Measurements from ENCODE around the gene UGP2. TPM values are rescaled to one million over a fixed set of nuclear protein-coding genes. Genes with fewer than 3 reads are reported as not detected.

UGP2 gene
- total RNA-seq, 5 donors from 2014 or later (not counting 1 experiment from before 2014, with no cell fraction given), result 67.4 to 103 (median 80.1) TPM

DNA sequence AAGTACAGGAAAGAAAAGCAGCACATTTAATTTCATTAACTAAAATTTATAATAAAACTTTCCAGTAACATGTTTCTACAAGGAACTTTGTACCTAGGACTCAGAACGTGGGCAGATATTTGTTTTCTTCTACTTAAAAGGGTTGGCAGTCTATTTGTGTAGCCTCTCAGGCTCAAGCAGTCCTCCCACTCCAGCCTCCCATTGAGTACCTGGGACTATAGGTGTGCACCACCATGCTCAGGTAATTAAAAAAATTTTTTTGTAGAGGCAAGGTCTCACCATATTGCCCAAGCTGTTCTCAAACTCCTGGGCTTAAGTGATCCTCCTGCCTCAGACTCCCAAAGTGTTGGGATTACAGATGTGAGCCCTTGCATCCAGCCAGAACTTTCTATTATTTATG is 36.8 kb downstream of the UGP2 start:
- peaks cover 0 to 2% of the 10 kb centered on the region in 2 experiments for H3K4me1 ChIP-seq (ENCODE audit: control insufficient read depth in 1 of 2, extremely low read depth in 1 of 2, insufficient read depth in 2 of 2, low read length in 2 of 2)
- H3K27ac ChIP-seq (ENCODE audit: low read length), result no peak overlapping the region
- peaks cover 4% of the 10 kb centered on the region for H3K9me3 ChIP-seq
- Mint-ChIP-seq H3K27me3 (no peaks in the 10 kb centered on the region), H3K9me3 (no peaks in the 10 kb centered on the region), H3K4me3 (no peak overlapping the region), H3K36me3 (peaks cover 41% of the 10 kb centered on the region), H3K4me1 (peaks cover 62 to 72% (median 62%) of the 10 kb centered on the region in 3 donors), H3K27ac (no peak overlapping the region)
- ChIA-PET POLR2A (interaction anchor here in 1 of 2 donors (0.6 kb wide), 1 partner anchor 14 kb away, joined by 3 read pairs; no protein-coding TSS in a partner anchor), CTCF (interaction anchor here (0.6 to 1.5 kb wide), 4 partner anchors 17 to 638 kb away, joined by 3 to 5 read pairs (median 4); no protein-coding TSS in a partner anchor)
- DNase-seq (no peak), ATAC-seq (replicated peaks in 1 of 4) (no peak)
- peaks cover 14 to 32% of the 10 kb centered on the region in 2 donors for H3K36me3 ChIP-seq (ENCODE audit: control insufficient read depth in 2 of 2, extremely low read depth in 1 of 2, insufficient read depth in 1 of 2, low read length in 1 of 2)
- WGBS (ENCODE audit: insufficient coverage), result no CpG with 5 or more reads among the region's 1 CpG
- no peak overlapping the region for H3K4me3 ChIP-seq (ENCODE audit: control insufficient read depth in 1 of 2, extremely low read depth in 1 of 2, low read length in 1 of 2)
- H3K27me3 ChIP-seq (replicated peaks in 1 of 2; ENCODE audit: control insufficient read depth in 2 of 2, extremely low read depth in 1 of 2, insufficient read depth in 2 of 2, low read length in 1 of 2), result no peaks in the 10 kb centered on the region

DNA sequence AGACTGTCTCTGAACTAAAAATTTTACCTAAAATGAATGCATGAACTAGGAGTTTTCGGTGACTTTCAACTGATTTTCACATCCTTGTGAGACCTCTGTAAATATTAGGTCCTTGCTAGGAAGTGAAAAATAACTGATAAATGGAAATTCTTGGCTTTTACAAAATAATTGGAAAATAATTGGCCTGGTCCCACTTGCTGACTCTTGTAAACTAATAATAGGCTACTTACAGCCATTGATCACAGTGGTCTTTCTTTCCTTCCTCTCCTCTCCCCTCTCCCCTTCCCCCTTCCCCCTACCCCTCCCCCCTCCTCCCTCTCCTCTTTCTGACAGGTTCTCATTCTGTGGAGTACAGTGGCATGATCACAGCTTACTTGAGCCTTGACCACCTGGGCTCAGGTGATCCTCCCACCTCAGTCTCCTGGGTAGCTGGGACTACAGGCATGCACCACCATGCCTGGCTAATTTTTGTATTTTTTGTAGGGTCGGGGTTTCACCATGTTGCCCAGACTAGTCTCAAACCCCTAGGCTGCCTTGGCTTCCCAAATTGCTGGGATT is 38.3 kb downstream of the UGP2 start:
- no peaks in the 10 kb centered on the region for H3K27me3 ChIP-seq (replicated peaks in 1 of 2; ENCODE audit: control insufficient read depth in 2 of 2, extremely low read depth in 1 of 2, insufficient read depth in 2 of 2, low read length in 1 of 2)
- no peak overlapping the region for H3K27ac ChIP-seq (ENCODE audit: low read length)
- DNase-seq, result no peak
- ATAC-seq (replicated peaks in 1 of 4), result no peak
- Mint-ChIP-seq H3K36me3 (peaks cover 39% of the 10 kb centered on the region), H3K4me3 (no peak overlapping the region), H3K4me1 (peaks cover 49 to 59% (median 50%) of the 10 kb centered on the region in 3 donors), H3K27ac (peak overlapping the region; percentile 64 to 76), H3K9me3 (no peaks in the 10 kb centered on the region), H3K27me3 (no peaks in the 10 kb centered on the region)
- WGBS (ENCODE audit: insufficient coverage), result 100% methylated on average over 1 of the region's 2 CpGs
- H3K36me3 ChIP-seq (ENCODE audit: control insufficient read depth in 2 of 2, extremely low read depth in 1 of 2, insufficient read depth in 1 of 2, low read length in 1 of 2), result peaks cover 2 to 31% of the 10 kb centered on the region in 2 donors
- H3K4me3 ChIP-seq (ENCODE audit: control insufficient read depth in 1 of 2, extremely low read depth in 1 of 2, low read length in 1 of 2), result no peak overlapping the region
- ChIA-PET CTCF (no interaction called here), POLR2A (no interaction called here)
- H3K4me1 ChIP-seq (ENCODE audit: control insufficient read depth in 1 of 2, extremely low read depth in 1 of 2, insufficient read depth in 2 of 2, low read length in 2 of 2), result peaks cover 0 to 2% of the 10 kb centered on the region in 2 experiments
- H3K9me3 ChIP-seq, result no peaks in the 10 kb centered on the region

DNA sequence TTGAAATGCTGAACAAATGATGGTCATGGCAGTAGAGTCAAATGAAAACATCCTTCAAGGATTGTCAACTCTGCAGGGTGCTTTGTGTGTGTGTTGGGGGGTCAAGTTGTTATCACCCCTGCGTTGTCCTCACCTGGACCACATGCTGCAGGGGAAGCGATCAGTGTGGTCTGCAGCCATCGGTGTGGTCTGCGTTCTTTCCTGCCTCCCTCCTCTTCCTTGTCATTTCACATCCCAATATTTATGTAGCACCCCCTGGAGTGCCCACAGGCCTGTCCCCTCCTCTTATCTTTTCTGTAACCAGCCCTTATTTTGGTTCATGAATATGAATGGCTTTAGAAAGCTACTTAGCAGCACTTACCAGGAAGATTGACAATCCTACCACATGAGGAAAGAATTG is 38.9 kb downstream of the UGP2 start:
- H3K27me3 Mint-ChIP-seq, result no peaks in the 10 kb centered on the region
- Histone ChIP-seq H3K4me3 (ENCODE audit: control insufficient read depth in 1 of 2, extremely low read depth in 1 of 2, low read length in 1 of 2) (no peak overlapping the region), H3K4me1 (ENCODE audit: control insufficient read depth in 1 of 2, extremely low read depth in 1 of 2, insufficient read depth in 2 of 2, low read length in 2 of 2) (peaks cover 0 to 2% of the 10 kb centered on the region in 2 experiments), H3K9me3 (no peaks in the 10 kb centered on the region), H3K36me3 (ENCODE audit: control insufficient read depth in 2 of 2, extremely low read depth in 1 of 2, insufficient read depth in 1 of 2, low read length in 1 of 2) (peaks cover 0 to 29% of the 10 kb centered on the region in 2 donors), H3K27ac (ENCODE audit: low read length) (no peak overlapping the region), H3K27me3 (replicated peaks in 1 of 2; ENCODE audit: control insufficient read depth in 2 of 2, extremely low read depth in 1 of 2, insufficient read depth in 2 of 2, low read length in 1 of 2) (no peaks in the 10 kb centered on the region)
- ChIA-PET CTCF (no interaction called here), POLR2A (interaction anchor here in 1 of 2 donors (1.1 kb wide), 1 partner anchor 23 kb away, joined by 5 read pairs; no protein-coding TSS in a partner anchor)
- H3K4me3 Mint-ChIP-seq, result no peak overlapping the region
- no peak for DNase-seq
- no peak for ATAC-seq (replicated peaks in 1 of 4)
- no CpG with 5 or more reads among the region's 4 CpGs for WGBS (ENCODE audit: insufficient coverage)
- H3K4me1 Mint-ChIP-seq, result peaks cover 42 to 53% (median 44%) of the 10 kb centered on the region in 3 donors
- no peaks in the 10 kb centered on the region for H3K9me3 Mint-ChIP-seq
- peaks cover 41% of the 10 kb centered on the region for H3K36me3 Mint-ChIP-seq
- peak overlapping the region; percentile 64 to 76 for H3K27ac Mint-ChIP-seq

DNA sequence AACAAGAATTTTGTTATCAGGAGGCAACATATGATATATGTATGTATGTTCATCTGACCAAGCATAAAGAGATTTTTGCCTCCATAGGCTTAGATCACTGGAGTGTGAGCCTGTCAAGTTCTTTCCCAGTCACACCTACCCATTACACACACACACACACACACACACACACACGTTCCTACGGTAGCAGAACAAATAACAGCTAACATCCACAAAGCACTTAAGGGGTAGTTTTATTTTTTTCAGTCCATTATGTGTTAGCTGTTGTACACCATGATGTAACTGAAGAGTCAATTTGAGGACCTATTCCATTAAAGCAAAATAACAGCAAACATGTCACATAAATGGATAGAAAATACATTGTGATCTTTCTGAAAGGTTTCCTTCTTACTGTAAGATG is 39.5 kb downstream of the UGP2 start:
- Histone ChIP-seq H3K27ac (ENCODE audit: low read length) (no peak overlapping the region), H3K4me3 (ENCODE audit: control insufficient read depth in 1 of 2, extremely low read depth in 1 of 2, low read length in 1 of 2) (no peak overlapping the region), H3K27me3 (replicated peaks in 1 of 2; ENCODE audit: control insufficient read depth in 2 of 2, extremely low read depth in 1 of 2, insufficient read depth in 2 of 2, low read length in 1 of 2) (no peaks in the 10 kb centered on the region), H3K9me3 (no peaks in the 10 kb centered on the region), H3K4me1 (ENCODE audit: control insufficient read depth in 1 of 2, extremely low read depth in 1 of 2, insufficient read depth in 2 of 2, low read length in 2 of 2) (peaks cover 0 to 2% of the 10 kb centered on the region in 2 experiments), H3K36me3 (ENCODE audit: control insufficient read depth in 2 of 2, extremely low read depth in 1 of 2, insufficient read depth in 1 of 2, low read length in 1 of 2) (peaks cover 0 to 31% of the 10 kb centered on the region in 2 donors)
- no peaks in the 10 kb centered on the region for H3K27me3 Mint-ChIP-seq
- ATAC-seq (replicated peaks in 1 of 4) (no peak), DNase-seq (no peak)
- CTCF ChIA-PET, result no interaction called here
- POLR2A ChIA-PET, result interaction anchor here in 1 of 2 donors (1.1 kb wide), 1 partner anchor 24 kb away, joined by 5 read pairs; no protein-coding TSS in a partner anchor
- no CpG with 5 or more reads among the region's 2 CpGs for WGBS (ENCODE audit: insufficient coverage)
- peaks cover 36 to 48% (median 38%) of the 10 kb centered on the region in 3 donors for H3K4me1 Mint-ChIP-seq
- H3K36me3 Mint-ChIP-seq, result peaks cover 42% of the 10 kb centered on the region
- no peak overlapping the region for H3K4me3 Mint-ChIP-seq
- peak overlapping the region; percentile 15 to 64 for H3K27ac Mint-ChIP-seq
- no peaks in the 10 kb centered on the region for H3K9me3 Mint-ChIP-seq

DNA sequence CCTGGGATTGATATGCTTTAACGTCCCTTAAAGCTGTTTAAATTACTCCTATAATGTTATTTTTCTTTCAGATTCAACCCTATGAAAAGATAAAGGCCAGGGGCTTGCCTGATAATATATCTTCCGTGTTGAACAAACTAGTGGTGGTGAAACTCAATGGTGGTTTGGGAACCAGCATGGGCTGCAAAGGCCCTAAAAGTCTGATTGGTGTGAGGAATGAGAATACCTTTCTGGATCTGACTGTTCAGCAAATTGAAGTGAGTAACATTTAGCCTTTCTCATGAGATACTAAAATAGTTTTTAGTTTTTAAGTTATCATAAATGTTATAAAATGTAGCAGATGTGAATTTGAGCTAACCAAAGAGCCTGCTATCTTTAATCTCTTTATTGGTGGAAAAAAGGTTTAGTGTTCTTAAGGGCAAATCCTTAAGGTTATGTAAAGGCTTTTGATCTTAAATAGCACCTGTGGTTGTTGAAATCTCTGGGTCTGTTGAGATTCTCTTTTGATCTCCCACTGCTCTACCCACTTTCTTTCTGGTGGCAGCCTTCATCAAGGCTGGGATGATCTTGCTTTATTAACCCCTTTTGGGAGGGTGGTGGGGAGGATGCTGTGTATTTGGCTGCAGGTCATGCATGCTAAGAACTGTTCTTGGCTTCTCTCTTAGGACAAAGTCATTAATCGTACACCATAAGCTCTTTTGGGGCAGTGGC is 40.9 kb downstream of the UGP2 start:
- Histone ChIP-seq H3K4me3 (ENCODE audit: control insufficient read depth in 1 of 2, extremely low read depth in 1 of 2, low read length in 1 of 2) (no peak overlapping the region), H3K36me3 (ENCODE audit: control insufficient read depth in 2 of 2, extremely low read depth in 1 of 2, insufficient read depth in 1 of 2, low read length in 1 of 2) (peaks cover 0 to 42% of the 10 kb centered on the region in 2 donors), H3K4me1 (ENCODE audit: control insufficient read depth in 1 of 2, extremely low read depth in 1 of 2, insufficient read depth in 2 of 2, low read length in 2 of 2) (peaks cover 0 to 2% of the 10 kb centered on the region in 2 experiments), H3K9me3 (no peaks in the 10 kb centered on the region), H3K27ac (ENCODE audit: low read length) (no peak overlapping the region), H3K27me3 (replicated peaks in 1 of 2; ENCODE audit: control insufficient read depth in 2 of 2, extremely low read depth in 1 of 2, insufficient read depth in 2 of 2, low read length in 1 of 2) (no peaks in the 10 kb centered on the region)
- Mint-ChIP-seq H3K4me1 (peaks cover 33 to 38% (median 33%) of the 10 kb centered on the region in 3 donors), H3K9me3 (no peaks in the 10 kb centered on the region), H3K27ac (peak overlapping the region; percentile 7 to 57), H3K36me3 (peaks cover 35% of the 10 kb centered on the region), H3K4me3 (no peak overlapping the region), H3K27me3 (no peaks in the 10 kb centered on the region)
- DNase-seq (no peak), ATAC-seq (replicated peaks in 1 of 4) (no peak)
- CTCF ChIA-PET, result interaction anchor here in 1 of 2 donors (0.9 to 1.0 kb wide), 2 partner anchors 9 to 21 kb away, joined by 3 to 5 read pairs; no protein-coding TSS in a partner anchor
- POLR2A ChIA-PET, result no interaction called here
- WGBS (ENCODE audit: insufficient coverage), result no CpG with 5 or more reads among the region's 3 CpGs

DNA sequence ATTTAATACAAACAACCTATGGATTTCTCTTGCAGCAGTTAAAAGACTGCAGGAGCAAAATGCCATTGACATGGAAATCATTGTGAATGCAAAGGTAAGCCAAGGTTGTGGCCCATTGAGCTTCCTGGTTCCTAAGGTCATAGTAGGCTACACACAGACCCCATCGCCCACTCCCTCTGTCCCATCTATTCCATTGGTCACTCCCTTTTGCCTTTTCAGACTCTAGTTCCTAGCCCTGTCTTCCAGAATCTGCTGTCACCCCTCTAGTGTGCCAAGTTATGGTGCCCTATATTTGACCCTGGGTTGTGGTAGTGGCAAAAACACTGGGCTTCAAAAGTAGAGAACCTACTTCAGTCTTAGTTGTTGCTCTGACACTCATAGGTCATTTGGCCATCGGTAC is 44.7 kb downstream of the UGP2 start:
- H3K36me3 ChIP-seq (ENCODE audit: control insufficient read depth in 2 of 2, extremely low read depth in 1 of 2, insufficient read depth in 1 of 2, low read length in 1 of 2), result peaks cover 0 to 68% of the 10 kb centered on the region in 2 donors

More for the DNA sequence above, 44.7 kb downstream of the UGP2 start:
- Mint-ChIP-seq H3K4me1 (peaks cover 18 to 20% (median 19%) of the 10 kb centered on the region in 3 donors), H3K4me3 (no peak overlapping the region), H3K27ac (peak overlapping the region in 1 of 2 donors; percentile 23), H3K27me3 (no peaks in the 10 kb centered on the region), H3K36me3 (peaks cover 56% of the 10 kb centered on the region), H3K9me3 (no peaks in the 10 kb centered on the region)
- 92% methylated on average over 2 of the region's 2 CpGs for WGBS (ENCODE audit: insufficient coverage)
- H3K27me3 ChIP-seq (replicated peaks in 1 of 2; ENCODE audit: control insufficient read depth in 2 of 2, extremely low read depth in 1 of 2, insufficient read depth in 2 of 2, low read length in 1 of 2), result no peaks in the 10 kb centered on the region
- peaks cover 0 to 2% of the 10 kb centered on the region in 2 experiments for H3K4me1 ChIP-seq (ENCODE audit: control insufficient read depth in 1 of 2, extremely low read depth in 1 of 2, insufficient read depth in 2 of 2, low read length in 2 of 2)
- H3K27ac ChIP-seq (ENCODE audit: low read length), result no peak overlapping the region
- no peaks in the 10 kb centered on the region for H3K9me3 ChIP-seq
- ChIA-PET POLR2A (no interaction called here), CTCF (interaction anchor here in 1 of 2 donors (0.6 to 1.0 kb wide), 2 partner anchors 188 to 573 kb away, joined by 3 read pairs; no protein-coding TSS in a partner anchor)
- no peak for DNase-seq
- no peak overlapping the region for H3K4me3 ChIP-seq (ENCODE audit: control insufficient read depth in 1 of 2, extremely low read depth in 1 of 2, low read length in 1 of 2)
- ATAC-seq (replicated peaks in 1 of 4), result no peak
